HG03108 (cell line): ENCODE results near the gene JPH3.

Experiments
- ATAC-seq: cut with Tn5 transposase; IDR thresholded peaks from one replicate; pipeline ENCODE4 v1.9.1; 2021; ENCODE audit warnings: moderate library complexity; ENCODE audit not compliant: unreplicated experiment

JPH3 gene

DNA sequence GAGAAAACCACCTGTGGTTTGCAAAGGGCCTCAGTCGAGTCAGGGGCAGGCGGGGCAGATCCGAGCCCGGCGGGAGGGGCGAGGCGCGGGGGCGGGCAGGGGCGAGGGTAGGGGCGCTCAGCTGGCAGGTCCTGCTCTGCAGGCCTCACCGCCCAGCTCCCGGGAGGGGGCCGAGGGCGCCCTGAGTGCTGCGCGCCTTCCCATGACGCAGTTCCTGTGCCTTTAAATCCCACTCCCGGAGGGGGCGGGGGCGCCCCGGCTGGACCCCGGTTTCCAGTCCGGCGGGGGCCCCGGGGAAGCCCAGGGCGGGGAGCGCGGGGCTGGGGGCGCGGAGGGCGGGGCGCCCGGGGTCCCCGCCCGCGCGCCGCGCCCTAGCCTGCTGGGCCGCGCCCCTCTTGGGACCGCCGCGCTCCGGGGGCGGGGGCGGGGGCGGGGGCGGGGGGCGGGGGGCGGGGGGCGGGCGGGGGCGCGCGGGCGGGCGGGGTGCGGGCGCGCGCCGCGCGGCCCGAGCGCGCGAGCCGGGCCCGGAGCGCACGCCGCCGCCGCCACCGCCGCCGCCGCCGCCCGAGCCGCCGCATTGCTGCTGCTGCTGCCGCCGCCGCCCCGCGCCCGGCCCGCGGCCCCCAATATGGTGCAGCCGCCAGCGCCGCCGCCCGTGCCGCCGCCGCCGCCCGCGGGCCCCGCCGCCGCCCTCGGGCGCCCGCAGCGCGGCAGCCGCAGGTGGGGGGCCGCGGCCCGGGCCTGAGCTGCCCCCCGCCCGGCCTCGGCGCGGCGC is at the start of gene JPH3:
Gene JPH3 (plus strand): TSS at position 508 of the 775 bp plus-strand sequence. CDS start 639 bp downstream, outside the sequence.
- no peak for ATAC-seq

DNA sequence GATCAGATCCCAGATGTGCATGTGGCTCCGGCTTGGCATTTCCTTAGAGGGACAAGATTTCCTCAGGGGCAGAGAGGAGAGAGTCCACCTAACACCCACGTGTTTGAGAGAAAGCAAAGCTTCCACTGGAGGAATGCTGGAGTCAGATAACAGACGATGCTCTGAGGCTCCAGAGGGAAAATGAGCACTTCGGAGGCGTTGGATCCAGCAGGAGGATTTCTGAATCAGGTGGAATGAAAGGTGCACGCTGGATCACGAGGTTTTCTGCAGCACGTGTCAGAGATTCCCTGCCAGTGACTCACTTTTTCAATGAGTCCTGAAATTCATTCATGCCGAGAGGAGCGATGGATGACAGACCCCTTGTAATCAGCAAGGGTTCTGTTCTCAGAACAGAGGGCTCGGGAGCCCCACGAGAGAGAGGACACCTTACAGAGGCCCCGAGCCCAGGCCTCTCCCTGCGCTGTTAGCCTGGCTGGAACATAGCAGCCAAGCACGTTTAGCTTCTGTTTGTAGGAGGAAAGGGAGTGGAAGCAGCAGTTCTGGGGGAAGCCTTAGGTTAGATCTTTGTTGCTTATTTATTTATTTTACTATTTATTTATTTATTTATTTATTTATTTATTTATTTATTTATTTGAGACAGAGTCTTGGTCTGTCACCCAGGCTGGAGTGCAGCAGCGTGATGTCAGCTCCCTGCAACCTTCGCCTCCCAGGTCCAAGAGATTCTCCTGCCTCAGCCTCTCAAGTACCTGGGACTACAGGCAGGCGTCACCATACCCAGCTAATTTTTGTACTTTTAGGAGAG is 49.3 kb upstream of the JPH3 start:
- ATAC-seq = no peak

DNA sequence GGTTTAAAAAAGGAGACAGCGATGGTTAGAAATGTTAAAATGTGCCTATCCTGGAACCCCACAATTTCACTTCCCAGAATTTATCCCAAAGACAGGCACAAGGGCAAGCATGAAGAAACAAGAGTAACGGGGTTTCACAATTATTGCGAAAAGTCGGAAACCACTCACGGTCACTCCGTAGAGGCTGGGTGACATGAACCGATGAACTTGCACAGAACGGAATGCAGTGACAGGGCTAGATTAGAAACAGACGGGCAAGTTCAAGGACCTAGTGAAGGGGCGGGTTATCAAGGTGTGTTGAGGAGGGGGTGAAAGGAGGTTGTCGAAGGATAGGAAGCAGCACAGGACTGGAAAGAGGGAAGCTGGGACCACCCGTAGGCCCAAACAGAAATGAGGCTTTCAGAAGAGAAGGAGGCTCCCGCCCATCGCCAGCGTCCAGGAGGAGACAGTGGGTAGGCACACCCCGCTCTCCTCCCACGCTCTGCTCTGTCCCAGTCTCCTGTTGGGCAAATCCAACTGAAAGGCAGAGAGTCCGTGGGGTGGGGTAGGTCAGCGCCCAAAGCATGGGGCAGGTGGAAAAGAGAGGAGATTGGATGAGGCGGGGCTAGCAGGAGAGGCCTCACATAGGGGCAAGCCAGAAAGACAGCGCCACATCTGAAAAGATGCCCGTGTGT is 47.4 kb upstream of the JPH3 start:
- ATAC-seq = no peak

DNA sequence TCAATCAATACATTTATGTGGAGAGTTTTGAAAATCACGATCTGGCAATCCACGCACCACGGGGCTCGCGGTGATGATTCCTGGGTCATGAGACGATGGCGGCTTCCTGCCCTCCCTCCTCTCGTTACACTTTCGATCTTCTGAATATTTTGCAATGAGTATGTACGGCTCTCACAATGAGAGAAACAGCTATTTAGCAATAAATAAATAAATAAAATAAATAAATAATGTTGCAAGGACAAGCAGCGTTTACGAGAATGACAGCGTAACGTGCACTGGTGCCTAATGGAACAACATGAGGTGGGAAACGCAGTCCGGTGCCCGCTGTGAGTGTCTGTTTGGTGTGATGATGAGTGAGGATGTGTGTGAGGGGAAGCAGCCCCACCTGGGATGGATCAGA is 46.7 kb upstream of the JPH3 start:
- no peak for ATAC-seq

DNA sequence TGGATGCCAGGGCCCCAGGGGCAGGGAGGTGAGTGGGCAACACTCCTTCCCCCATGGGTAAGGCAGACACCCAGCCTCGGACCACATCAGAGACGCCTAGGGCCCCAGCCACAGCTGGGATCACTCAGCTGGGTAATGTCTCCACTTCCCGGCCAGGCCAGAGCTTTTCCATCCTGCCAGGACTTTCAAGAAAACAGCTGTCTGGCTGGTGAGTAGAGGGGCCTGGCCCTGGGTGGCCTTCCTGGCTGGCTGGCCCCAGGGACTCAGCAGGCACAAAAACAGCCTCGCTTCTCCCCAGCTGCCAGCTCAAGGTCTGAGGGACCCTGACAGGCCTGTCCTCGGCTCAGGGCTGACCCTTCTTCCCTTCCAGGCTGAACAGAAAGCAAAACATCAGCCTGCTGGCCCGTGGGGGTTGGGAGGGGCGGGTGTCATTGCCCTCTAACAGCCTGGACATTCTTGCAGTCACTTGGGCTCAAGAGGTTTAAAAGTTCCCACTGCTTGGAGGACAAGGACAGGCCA is 45.3 kb upstream of the JPH3 start:
- no peak for ATAC-seq

DNA sequence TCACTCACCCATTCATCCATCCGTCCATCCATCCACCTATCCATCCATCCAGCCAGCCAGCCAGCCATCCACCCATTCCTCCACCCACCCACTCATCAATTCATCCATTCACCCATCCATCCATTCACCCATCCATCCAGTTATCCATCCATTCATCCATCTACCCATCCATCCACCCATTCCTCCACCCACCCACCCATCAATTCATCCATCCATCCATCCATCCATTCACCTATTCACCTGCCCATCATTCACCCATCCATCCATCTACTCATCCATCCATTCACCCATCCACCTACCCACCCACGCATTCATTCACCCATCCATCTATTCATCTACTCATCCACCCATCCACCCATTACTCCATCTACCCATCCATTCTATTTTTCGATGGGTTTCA is 43.6 kb upstream of the JPH3 start:
- no peak for ATAC-seq

DNA sequence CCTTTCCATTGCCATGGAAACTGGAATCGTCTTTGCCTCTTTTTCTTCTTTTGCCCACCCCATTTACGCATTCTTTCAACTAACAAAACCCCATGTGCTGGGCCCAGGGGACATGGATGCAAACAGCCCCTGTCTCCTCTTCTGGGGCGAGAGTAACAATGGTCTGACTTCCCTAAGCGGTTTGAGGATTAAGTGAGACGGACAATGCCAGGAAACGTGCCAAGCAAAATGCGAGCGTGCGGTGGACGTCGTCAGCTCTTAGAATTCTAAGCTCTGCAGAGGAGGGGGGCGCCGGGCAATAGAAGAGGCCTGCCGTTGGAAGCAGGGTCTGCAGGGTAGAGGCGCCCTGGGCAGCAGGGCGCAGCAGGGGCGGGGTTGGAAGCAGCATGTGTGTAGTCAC is 42.4 kb upstream of the JPH3 start:
- ATAC-seq = no peak

DNA sequence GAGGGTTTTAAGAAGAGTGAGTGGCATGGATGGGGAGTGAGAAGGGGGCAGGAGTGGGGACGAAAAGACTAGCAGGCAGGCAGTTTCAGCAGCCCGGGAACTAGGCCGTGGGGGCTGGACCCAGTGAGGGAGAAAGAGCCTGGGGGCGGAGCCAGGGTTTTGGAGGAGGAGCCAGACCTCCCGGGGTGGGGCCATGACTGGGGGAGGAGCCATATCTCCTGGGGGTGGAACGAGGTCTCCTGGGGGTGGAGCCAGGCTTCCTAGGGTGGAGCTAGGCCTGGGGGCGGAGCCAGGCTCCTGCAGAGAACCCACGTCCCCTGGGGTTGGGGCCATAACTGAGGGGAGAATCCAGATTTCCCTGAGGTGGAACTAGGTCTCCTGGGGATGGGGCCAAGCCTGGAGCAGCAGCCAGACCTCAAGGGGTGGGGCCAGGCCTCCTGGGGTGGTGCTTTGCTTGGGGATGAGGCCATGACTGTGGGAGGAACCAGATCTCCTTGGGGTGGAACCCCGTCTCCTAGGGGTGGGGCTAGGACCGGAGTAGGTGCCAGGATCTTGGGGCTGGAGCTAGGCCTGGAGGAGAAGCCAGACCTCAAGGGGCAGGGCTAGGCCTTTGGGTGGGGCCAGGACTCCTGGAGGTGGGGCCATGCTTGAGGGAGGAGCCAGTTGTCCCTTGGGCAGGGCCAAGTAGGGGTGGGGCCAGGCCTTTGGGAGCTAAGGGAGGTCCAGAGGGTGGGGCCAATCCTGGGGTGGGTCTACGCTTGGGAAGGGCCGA is 41.7 kb upstream of the JPH3 start:
- ATAC-seq = no peak

DNA sequence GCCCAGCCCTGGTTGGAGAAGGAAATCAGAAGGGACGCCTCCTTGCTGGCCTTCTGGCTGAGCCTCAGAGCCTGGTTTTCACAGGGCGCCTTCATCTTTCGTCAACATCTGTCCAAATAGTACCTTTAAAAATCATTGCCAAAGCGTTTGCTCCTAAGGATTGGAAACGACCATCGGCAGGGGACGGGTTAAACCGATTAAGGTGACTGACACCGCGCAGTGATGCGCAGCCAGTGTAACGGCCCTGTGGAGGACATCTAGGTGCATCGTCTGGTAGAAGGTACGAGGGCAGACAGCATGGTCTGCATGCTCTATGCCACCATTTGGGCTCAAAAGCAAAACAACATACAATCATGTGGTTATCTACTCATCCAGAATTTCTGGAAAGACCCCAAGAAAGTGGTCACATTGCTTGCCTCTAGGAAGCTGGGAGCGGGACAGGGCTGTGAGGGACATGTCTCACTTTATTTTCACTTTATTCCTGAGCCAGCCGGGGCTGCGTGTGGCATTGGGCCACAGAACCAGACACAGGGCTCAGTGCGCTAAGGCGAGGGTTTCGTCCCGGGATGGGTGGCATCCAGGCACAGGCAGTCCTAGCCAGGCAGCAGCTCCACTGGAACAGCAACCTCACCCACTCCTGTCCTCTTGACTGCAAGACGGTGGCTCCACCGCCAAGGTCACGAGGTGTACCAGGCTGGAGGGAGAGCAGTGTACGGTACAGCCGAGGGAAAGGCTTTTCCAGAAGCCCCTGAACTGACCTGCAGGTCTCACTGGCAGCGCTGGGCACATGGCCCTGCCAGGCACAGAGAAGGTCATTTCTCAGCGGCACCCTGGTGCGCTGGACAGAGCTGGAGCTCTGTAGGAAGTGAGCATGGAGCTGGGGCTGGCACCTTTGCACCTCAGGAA is 40.9 kb upstream of the JPH3 start:
- no peak for ATAC-seq

DNA sequence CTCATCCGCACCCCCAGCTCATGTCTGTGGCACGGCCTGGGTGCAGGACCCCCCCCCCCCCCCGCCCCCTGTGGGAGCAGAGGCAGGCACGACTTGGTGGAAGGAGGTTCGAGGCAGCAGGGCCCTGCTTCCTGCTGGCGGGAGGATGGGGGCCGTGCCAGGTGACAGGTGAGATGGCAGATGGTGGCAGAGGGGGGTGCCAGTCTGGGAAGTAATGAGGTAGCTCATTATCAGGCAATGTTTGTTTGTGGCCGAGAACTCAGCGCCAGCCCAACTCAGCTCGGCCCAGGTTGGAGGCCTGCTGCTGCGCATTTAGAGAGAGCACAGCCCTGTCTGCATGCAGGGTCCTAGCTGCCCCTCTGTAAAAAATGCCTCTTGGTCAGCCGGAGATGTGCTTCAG is 40.1 kb upstream of the JPH3 start:
- ATAC-seq = no peak

DNA sequence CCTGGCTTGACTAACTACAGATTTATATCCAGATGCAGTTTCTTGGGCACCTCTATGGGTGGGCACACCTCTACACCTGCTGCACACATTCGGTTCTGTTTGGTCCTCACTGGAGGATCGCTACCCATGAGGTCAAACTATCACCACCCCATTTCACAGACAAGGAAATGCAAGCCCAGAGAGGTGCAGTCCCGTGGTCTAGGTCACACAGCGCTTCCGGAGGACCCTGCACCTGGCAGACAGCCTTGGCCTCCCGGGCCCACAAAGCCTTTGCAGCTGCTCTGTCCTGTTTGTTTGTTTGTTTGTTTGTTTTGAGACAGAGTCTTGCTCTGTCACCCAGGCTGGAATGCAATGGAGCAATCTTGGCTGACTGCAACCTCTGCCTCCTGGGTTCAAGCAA is 39.3 kb upstream of the JPH3 start:
- no peak for ATAC-seq

DNA sequence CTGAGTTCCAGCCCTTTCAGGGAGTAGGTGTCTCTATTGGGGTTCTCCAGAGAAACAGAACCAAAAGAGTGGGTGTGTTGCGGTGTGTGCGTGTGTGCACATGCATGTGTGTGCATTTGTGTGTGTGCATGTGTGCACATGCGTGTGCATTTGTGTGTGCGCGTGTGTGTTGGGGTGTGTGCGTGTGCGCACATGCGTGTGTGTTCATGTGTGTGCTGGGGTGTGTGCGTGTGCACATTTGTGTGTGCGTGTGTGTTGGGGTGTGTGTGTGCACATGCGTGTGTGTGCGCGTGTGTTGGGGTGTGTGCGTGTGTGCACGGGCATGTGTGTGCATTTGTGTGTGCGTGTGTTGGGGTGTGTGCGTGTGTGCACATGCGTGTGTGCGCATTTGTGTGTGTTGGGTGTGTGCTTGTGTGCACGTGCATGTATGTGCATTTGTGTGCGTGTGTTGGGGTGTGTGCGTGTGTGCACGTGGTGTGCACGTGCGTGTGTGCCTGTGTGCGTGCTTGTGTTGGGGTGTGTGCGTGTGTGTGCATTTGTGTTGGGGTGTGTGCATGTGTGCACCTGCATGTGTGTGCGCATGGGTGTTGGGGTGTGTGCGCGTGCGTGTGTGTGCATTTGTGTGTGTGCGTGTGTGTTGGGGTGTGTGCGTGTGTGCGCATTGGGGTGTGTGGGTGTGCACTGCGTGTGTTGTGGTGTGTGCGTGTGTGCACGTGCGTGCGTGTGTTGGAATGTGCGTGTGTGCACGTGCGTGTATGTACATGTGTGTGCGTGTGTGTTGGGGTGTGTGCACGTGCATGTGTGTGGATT is 38.4 kb upstream of the JPH3 start:
- ATAC-seq = no peak

DNA sequence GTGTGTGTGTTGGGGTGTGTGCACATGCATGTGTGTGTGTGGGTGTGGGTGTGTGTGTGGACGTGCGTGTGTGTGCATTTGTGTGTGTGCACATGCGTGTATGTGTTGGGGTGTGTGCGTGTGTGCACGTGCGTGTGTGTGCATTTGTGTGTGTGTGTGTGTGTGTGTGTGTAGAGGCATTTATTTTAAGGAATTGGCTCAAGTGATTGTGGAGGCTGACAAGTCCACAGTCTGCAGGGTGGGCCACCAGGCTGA is 37.9 kb upstream of the JPH3 start:
- no peak for ATAC-seq

DNA sequence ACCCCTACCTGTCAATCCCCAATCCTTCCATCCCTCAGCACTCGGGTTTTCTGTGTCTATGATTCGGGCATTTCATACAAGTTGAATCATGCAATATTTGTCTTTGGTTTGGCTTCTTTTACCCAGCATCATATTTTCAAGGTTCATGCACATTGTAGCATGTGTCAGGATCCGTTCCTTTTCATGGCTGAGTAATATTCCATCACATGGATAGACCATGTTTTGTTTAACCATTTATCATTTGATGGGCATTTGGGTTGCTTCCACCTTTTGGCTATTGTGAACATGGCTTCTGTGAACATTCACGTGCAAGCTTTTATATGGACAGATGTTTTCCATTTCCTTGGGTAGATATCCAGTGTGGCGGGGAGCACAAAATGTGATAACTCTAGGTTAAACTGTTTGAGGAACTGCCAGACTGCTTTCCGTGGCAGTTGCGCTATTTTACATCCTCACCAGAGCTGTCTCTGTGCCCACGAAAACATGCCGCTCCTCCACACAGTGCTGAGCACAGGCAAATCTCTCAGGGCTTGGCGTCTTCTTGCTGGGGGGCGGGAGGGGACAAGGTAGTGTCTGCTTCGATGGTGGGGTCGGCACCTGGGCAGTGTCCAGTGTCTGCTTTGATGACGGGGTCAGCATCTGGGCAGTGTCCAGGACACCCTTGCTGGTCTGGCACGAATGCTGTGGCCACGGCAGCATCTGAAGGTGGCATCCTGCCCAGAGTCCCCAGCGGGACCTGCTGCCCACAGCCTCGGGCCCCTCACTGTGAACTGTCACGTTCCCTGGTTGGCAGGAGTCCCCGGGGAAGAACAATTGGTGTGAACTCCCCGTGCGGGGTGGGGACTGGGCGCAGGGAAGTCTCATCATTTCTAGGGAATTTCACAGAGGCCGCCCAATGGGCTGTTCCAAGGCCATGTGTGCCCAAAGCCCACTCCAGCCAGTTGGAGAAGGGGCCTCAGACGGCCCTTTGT is 32.4 kb upstream of the JPH3 start:
- ATAC-seq = no peak

DNA sequence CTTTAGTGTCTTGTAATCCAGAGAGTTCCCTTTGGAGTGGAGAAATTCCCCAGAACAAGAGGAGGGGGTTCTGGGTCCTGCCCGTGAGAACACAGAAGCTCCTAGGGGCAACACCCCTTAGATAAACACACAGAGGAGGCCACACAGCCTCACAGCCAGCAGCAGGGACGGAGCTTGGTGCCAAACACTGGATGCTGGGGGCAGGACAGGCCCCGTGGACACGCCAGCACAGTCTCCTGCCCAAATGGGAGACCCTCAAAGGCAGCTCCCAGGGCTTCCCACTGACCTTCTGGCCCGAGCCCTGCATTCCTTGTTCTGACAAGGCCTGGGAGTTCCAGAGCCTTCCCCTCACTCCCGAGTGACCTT is 31.8 kb upstream of the JPH3 start:
- ATAC-seq = no peak

DNA sequence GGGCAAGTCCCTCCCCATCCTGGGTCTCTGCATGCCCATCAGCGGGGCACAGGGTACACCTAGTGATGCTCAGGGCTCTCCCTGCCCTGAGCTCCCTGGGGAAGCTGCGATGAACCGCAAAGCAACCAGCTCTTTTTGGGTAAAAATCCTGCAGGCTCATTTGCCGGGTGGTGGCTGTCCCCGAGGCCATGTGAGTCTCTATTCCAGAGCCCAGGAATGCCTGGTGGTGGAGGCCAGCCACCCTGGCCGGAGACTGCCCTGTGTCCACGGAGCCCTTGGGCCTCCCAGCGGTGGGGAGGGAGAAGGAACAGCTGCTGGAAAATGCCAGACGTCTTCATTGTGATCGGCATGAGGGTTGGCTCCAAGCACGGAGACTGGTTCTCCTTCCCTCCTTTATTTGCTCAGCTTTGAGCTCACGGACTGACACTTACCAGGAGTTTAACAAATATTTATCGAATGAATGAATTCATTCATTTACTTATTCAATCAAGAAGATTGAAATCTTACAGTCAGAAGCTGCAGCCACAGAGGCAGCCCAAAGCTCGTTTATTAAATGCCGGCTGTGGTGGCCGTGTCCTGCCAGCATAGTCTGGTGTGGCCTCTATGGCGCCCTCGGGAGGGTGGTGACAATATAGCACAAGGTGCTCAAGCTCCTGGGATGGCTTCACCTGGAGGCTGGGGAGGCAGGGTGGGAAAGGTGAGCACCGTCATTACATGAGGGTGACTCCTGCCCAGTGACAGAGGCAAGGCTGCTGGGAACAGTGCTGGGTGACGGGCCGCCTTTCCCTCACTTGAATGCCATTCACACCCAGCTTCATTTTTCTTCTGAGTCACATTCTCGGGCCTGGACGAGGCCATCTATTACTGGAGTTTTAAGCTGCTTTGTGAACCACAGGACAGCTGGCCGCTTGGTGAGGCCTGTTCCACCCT is 31.1 kb upstream of the JPH3 start:
- ATAC-seq = no peak

DNA sequence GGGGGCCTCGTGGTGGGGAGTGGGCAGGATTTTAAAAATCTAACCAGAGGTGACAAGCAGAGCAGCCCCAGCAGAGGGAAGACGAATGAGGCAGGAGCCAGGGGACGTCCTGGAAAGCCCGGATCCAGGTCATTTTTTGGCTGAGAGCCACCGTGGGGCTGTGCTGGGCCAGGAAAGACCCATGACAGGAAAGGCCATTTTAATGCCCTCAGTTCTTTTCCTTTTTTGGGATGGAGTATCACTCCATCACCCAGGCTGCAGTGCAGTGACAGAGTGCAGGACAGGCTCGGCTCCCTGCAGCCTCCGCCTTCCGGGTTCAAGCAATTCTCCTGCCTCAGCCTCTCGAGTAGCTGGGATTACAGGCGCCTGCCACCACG is 30.5 kb upstream of the JPH3 start:
- ATAC-seq = no peak
